Ishikawa (cell line): ENCODE measurements around the gene FAM222A.

Experiments
- CEBPB ChIP-seq: IDR thresholded peaks from 2 replicates; pipeline ENCODE4 v1.6.1; 2012
- CREB1 ChIP-seq: IDR thresholded peaks from 2 replicates; pipeline ENCODE4 v1.6.1; 2012; ENCODE audit warnings: low read depth
- EGR1 ChIP-seq: IDR thresholded peaks from 2 replicates; pipeline ENCODE4 v1.6.1; 2012
- EP300 ChIP-seq: IDR thresholded peaks from 2 replicates; pipeline ENCODE4 v1.6.1; 2012; ENCODE audit warnings: borderline replicate concordance
- FOXM1 ChIP-seq: IDR thresholded peaks from 2 replicates; pipeline ENCODE4 v1.6.1; 2012; ENCODE audit warnings: low read depth, borderline replicate concordance
- NFIC ChIP-seq: IDR thresholded peaks from 2 replicates; pipeline ENCODE4 v1.6.1; 2012
- RAD21 ChIP-seq: IDR thresholded peaks from 2 replicates; pipeline ENCODE4 v1.6.1; 2012; ENCODE audit warnings: low read depth
- TCF12 ChIP-seq: IDR thresholded peaks from 2 replicates; pipeline ENCODE4 v1.6.1; 2012; ENCODE audit warnings: low read depth
- TEAD4 ChIP-seq: IDR thresholded peaks from 2 replicates; pipeline ENCODE4 v1.6.1; 2012
- YY1 ChIP-seq: IDR thresholded peaks from 2 replicates; pipeline ENCODE4 v1.6.1; 2012; ENCODE audit warnings: low read depth
- ZBTB7A ChIP-seq: IDR thresholded peaks from 2 replicates; pipeline ENCODE4 v1.6.1; 2012; ENCODE audit warnings: low read depth
- TF ChIP-seq, protein P1 (sequence below): IDR thresholded peaks from 2 replicates; pipeline ENCODE4 v1.6.1; 2012; ENCODE audit warnings: low read depth, mild to moderate bottlenecking
- TF ChIP-seq, protein P2 (sequence below): IDR thresholded peaks from 2 replicates; pipeline ENCODE4 v1.6.1; 2012
- TF ChIP-seq, protein P3 (sequence below): IDR thresholded peaks from 2 replicates; pipeline ENCODE4 v1.6.1; 2012

Gene FAM222A

DNA sequence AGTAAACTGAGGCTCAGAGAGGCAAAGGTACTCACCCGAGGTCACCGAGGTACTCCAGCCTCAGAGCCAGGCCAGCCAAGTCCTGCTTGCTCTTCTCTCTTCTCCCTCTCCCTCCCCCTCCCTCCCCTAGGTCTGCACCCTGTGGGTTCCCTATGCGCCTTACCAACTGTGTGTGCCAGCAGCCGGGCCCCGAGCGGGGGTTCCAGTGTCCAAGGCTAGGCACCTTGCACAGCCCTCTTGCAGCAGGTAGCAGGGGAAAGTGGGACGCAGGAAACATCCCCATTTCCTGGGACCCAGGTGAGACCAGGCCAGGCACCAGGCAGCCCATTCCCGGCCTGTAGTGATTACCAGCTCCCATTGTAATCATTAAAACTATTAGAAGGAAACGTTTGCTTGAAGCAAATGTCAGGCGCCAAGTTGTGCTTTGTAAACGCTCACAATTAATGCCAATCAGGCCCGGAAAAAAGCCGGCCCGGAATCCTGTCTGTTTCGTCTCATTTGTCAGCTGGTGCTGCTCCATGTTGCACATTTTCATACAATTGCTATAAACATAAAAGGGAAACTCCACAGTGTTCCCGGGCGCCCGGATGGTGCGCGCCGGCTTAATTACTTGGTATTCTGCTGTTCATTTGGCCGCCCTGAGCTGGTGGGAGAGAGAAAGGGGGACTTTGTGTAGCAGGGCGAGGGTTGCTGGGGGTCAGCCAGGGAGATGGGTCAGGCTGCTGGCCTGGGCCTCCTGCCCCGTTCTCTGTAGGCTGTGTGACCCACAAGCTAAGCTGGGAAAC, 11.9 kb downstream of the FAM222A start:
- no peak for TF ChIP-seq ZBTB7A

DNA sequence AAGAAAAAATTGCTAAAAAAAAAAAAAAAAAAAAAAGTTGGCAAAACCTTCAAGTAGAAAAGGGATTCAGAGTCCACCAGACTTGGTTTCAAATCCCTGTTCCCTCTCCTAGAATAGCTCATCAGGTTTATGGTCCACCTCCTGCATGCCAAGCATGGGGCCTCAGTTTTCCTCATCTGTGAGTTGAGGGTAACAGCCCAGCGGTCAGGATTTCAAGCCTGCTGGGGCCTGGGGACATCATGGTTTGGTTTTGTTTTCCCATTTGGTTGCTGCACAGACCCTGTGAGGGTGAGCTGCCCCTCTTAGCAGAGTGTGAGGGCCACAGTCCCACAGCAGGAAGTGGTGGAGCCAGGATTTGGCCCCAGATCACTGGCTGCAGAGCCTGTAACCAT, 12.5 kb downstream of the FAM222A start:
- TF ChIP-seq ZBTB7A (no peak), YY1 (no peak), EP300 (no peak), NFIC (no peak)

DNA sequence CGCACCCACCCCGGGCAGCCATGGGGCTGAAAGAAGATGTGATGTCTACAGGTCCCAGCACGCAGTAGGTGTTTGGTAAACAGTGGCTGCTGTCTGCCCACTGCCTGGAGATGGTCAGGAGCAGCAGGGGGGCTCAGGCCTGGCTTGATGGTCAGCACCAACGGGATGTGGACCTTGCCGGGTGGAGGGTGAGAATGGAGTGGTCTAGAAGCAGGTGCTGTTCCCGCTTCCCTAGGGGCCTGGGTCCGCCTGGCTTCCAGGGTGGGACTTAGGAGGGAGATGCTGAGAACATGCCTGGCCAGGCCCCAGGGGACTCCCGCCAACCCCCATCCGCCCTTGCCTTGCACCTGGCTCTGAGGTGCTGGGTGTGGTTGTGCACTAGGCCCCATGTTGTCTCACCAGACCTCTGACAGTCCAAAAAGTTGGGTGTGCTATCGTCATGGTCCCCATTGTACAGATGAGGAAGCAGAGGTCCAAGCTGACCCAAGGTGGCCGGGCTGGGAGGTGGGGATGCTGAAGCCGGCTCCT, 12.9 kb downstream of the FAM222A start:
- TF ChIP-seq, protein P1, sequence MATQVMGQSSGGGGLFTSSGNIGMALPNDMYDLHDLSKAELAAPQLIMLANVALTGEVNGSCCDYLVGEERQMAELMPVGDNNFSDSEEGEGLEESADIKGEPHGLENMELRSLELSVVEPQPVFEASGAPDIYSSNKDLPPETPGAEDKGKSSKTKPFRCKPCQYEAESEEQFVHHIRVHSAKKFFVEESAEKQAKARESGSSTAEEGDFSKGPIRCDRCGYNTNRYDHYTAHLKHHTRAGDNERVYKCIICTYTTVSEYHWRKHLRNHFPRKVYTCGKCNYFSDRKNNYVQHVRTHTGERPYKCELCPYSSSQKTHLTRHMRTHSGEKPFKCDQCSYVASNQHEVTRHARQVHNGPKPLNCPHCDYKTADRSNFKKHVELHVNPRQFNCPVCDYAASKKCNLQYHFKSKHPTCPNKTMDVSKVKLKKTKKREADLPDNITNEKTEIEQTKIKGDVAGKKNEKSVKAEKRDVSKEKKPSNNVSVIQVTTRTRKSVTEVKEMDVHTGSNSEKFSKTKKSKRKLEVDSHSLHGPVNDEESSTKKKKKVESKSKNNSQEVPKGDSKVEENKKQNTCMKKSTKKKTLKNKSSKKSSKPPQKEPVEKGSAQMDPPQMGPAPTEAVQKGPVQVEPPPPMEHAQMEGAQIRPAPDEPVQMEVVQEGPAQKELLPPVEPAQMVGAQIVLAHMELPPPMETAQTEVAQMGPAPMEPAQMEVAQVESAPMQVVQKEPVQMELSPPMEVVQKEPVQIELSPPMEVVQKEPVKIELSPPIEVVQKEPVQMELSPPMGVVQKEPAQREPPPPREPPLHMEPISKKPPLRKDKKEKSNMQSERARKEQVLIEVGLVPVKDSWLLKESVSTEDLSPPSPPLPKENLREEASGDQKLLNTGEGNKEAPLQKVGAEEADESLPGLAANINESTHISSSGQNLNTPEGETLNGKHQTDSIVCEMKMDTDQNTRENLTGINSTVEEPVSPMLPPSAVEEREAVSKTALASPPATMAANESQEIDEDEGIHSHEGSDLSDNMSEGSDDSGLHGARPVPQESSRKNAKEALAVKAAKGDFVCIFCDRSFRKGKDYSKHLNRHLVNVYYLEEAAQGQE: no peak
- no peak for TF ChIP-seq ZBTB7A
- TF ChIP-seq EGR1: no peak
- TF ChIP-seq RAD21: no peak
- no peak for TF ChIP-seq TCF12
- no peak for TF ChIP-seq NFIC
- TF ChIP-seq TEAD4: no peak
- TF ChIP-seq, protein P2, sequence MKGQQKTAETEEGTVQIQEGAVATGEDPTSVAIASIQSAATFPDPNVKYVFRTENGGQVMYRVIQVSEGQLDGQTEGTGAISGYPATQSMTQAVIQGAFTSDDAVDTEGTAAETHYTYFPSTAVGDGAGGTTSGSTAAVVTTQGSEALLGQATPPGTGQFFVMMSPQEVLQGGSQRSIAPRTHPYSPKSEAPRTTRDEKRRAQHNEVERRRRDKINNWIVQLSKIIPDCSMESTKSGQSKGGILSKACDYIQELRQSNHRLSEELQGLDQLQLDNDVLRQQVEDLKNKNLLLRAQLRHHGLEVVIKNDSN: no peak

DNA sequence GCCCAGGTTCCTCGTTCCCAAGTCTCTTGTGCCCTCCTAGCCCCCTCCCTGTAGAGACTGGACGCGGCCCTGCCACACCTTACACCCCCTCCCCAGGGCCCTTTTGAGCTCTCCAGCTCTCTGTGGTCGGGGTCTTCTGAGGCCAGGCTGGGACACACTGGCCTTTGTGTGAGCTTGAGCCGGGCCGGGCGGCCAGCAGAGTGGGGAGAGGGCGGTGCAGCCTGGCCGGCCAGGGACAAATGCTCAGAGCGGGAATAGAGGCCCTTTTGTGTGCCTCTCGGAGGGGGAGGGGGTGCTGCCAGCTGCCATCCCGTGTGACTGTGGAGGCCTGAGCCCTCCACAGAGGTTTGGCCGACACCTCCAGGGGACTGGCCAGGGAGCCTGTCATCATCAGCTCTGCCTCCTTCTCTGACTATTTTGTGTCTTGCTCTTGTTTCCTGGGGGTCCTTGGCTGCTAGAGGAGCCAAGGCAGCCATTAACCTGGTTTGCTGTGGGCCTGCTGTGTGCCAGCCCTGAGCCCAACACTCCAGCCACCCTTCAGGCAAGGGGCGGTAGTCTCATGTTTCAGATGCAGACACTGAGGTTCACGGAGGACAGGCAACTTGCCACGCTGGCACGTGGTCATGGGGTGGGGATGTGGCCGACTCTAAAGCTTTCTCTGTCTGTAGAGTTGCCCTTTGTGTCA, 13.6 kb downstream of the FAM222A start:
- TF ChIP-seq, protein P1: no peak
- TF ChIP-seq TEAD4: no peak
- TF ChIP-seq YY1: no peak
- no peak for TF ChIP-seq EGR1
- no peak for TF ChIP-seq FOXM1

DNA sequence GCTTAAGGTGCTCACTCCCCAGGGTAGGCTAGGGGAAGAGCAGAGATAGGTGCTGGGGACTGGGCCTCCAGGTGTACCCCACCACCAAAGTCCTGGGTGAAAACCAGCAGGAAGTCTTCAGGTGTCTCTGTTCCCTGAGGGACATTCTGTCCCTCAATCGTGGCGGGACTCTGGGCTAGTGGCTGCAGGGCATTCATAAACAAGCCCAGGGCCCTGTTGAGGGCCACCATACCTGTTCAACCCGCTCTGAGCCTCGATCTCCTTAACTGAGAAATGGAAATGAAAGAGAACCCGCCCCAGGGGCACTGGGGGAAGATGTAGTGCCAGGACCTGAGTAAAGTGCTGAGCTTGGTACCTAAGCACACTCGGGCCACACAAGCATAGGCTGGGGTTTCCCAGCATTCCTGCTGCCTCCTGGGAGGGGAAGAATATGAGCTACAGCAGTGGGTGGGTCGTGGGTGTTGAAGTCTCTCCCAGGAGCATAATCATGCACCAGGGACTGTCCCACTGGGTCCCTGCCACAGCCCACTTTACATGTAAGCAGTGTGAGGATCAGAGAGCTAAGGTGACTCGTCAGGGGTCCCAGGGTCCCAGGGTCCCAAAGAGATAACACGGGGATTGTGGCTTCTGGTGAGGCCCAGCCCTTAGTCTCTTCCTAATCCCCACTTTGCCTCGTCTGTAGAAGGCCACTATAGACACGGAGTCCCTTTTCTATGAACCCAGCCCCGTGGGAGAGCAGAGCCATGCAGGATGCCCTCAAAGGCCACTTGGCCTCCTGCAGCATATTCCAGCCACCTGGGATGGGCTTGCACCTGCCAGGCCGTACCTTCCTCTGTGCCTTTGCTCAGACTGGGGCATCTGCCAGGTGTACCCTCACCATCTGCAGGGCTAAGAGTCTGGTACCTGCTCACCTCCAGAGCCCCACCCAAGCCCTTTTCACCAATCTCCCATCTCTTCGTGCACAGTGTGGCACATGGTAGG, 14.4 kb downstream of the FAM222A start:
- TF ChIP-seq TEAD4 (no peak), CEBPB (no peak), EP300 (no peak), RAD21 (no peak), TCF12 (no peak), CREB1 (no peak), NFIC (no peak), ZBTB7A (no peak), YY1 (no peak)
- TF ChIP-seq, protein P2: no peak
- TF ChIP-seq, protein P3, sequence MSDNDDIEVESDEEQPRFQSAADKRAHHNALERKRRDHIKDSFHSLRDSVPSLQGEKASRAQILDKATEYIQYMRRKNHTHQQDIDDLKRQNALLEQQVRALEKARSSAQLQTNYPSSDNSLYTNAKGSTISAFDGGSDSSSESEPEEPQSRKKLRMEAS: no peak

DNA sequence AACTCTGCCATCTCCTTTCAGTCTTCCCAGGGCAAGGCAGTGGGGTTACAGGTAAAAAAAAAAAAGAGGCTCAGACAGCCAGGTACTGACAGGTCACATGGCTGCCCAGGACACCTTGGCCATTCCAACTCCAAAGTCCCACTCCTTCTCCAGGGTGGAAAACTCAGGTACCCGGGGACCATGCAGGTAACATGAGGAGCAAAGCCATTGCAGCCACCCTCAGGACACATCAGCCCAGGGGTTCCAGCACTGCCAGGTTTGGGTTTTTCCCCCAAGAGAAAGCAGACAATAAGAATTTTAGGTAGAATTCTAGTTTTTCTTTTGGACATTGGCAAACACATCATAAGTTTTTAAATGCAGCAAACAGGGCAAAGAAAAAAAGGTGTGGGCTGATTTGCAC, 15.3 kb downstream of the FAM222A start:
- TF ChIP-seq TEAD4 (no peak), YY1 (no peak), CREB1 (no peak), FOXM1 (no peak), ZBTB7A (no peak), TCF12 (no peak)
- TF ChIP-seq, protein P3: no peak
- TF ChIP-seq, protein P1: no peak
